C1 segment of cervical spinal cord (tissue), 14 donors: ENCODE measurements around the gene CTR9.
A peak's percentile ranks its signal among the peaks of the same experiment; 100 is the strongest.

Experiments used
- DNase-seq, 14 donors: peaks; one replicate each; lab custom pipeline; 2025; lab: John Stamatoyannopoulos, UW

Gene CTR9

DNA sequence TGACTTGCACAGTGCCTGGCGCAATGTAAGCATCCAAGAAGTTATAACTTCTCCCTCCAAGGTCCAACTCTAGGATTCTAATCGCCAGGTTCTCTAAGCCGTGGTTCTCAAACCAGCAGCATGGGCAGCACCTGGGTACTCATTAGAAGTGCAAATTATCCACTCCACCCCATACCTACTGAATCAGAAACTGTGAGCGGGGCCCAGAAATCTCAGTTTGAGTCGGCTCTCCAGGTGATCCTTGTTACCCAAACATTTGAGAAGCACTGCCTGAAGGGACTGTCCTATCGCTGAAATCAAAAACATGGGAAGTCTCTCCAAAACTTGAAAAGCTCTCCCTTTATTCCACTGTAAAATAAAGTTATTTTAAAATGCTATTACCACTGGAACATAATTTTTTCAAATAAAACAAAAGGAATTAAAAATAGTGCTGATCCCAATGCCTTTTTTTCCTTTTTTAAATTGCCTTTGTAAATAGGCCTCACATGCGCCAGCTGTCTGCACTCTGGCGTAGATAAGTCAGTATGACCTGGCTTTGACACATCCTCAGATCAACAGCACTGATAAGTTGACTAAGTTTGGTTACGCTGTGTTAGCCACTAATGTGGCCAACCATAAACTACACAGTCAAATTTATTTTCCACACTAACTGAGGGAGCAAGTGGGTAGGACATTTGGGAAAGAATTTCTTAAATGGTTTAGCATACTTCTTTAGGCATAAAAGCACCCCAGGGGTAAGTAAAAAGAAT, 8.4 kb upstream of the CTR9 start:
- no peak for DNase-seq

DNA sequence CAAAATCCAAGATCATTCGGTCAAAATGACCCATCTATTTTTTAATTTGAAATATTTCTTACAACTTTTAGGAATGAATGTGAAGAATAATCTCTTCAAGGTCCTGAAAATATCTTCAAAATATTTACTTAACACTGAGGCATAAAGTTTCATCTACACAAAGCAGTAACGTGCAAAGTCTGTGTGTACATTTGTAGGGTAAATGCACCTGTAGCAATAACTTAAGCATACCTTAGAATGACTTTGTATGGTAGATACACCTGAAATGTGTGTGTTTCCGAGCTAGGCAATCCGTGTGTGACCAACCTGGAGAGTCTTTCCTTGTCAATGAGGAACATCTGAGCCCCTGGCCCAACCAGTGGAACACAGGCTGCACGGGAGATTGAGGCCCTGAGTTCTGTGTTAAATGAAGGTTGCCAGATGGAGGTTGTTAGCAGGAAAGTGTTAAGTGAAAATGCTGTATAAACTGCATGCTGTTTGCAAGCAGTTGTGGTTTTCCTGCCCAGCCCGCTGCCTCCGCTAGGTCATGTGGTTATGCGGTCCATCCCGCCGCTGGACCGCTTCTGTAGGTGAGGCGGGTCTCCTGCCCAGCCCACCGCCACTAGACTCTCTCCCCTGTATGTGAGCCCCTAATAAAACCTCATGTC, 7.6 kb upstream of the CTR9 start:
- DNase-seq = no peak

DNA sequence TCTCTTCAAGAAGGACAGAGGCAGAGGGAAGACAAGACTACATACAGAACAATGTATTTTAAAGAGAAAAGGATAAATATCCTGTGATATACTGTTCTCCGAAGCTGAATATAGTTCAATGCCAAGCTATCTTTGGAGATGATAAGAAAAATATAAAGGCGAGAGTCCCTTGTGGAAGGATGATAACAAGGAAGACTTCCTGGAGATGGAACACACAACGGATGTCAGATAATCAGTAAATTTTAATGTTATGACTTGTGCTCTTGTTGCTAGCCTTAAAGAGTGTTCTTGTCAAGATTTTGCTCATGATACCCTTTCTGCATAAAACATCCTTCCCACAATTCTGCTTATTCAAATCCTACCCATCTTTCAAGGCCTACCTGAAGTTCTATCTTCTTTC, 6.8 kb upstream of the CTR9 start:
- DNase-seq = no peak

DNA sequence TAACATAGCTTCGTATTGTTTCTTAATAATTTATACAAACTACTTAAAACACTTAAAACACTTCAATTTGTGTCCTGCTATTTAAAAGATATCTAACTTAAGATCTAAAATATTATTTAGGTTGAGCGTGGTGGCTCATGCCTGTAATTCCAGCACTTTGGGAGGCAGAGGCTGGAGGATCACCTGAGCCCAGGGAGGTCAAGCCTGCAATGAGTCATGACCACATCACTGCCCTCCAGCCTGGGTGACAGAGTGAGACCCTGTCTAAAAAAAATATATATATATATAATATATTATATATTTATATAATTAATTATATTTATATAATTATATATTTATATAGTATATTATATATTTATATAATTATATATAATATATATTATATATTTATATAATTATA, 4.2 kb upstream of the CTR9 start:
- DNase-seq = no peak

DNA sequence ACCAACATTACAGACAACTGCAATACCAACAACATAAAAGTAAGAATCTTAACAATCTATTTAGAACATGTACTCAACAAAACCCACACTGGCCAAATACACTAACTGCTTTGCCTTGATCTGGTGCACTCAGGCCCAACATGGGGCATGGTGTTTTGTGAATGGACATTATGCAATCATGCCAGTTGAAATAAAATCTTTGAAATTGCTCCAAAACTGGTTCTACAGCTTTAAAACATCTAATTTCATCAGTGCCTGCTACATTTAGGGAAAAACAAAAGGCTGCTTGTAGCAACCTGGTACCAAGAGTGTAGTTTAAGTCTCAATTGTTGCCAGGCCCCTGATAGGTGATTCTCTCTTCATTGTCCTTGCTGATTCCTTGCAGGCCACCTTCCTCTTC, 3.3 kb upstream of the CTR9 start:
- DNase-seq = no peak

DNA sequence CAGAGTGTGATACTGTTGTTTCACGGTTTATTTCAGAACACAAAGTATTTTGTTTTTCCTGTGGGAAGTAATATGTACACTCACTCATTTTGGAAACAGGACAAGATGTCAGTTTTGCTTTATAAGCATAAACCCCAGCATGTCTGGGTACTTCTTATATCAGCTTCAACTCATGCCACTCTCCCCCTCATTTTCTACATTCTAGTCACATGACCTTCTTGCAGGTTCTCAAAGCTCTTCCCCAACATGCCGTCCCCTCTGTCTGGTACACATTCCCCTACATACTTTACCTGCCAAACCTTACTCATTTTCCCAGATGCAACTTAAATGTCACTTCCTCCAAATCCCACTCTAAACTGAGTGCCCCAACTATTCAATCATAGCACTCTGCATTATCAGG, 1.6 kb upstream of the CTR9 start:
- DNase-seq = no peak

DNA sequence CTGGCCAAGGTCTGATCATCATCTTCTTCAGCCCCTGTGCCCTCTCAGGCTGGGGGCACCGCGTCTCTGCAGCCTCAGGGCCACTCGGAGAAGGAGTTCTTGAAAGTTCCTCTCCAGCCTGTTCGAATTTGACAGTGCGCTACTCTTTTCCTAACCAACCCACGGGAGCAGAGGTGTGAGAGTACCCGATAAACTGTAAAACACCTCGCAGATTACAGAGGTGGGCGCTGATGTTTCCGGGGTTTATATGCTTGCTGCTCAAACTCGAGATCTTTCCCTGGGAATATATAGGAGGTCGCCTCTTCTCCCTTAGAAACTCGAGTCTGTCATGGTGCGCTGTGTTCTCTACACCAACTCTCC, 515 bp downstream of the CTR9 start:
- no peak for DNase-seq

DNA sequence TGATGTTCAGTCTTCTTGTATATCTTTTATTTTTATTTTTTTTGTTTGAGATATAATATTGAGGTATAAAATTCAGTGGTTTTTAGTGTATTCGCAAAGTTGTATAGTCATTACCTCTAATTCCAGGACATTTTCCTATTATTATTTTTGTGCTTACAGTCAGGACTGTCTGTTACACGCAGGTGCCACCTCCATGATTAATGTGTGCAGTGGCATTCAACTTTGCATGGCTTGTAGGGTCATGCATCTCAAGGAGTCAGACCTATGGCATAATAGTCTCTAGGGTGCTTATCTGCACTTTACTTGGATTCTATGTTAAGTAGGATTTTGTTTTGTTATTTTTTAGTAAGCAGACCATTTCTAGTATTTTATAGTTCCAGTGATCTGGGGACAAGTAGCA, 1.0 kb downstream of the CTR9 start:
- no peak for DNase-seq

DNA sequence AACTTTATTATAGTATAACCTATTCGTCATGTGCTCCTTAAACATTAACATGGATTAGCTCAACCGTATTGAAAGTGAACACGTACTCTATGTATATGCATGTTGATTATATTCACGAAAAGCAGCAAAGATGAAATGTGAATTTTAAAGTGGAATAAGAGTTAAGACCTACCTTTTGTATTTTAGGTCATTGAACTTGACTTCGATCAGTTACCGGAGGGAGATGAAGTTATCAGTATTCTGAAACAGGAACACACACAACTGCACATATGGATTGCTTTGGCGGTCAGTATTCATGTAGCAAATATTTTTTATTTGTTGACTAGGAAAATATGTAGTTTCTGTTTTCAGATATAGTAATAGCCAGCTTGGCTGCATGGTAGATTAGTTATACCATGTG, 1.4 kb downstream of the CTR9 start:
- DNase-seq = no peak

DNA sequence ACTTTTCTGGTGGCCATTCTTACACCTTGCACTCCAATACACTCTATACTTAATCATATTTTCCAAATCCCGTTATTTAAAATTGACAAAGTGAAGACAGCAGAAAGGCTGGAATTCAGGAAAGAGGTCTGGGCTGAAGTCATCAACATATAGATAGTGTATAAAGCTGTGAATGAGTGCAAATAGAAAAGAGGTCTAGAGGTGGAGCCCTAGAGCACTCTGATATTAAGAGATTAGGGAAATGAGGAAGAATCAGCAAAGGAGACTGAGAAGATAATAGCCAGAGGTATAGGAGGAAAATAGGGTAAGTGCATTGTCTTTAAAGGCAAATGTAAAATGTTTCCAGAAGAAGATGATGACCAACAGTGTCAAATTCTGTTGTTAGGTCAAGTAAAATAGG, 7.9 kb downstream of the CTR9 start:
- no peak for DNase-seq

DNA sequence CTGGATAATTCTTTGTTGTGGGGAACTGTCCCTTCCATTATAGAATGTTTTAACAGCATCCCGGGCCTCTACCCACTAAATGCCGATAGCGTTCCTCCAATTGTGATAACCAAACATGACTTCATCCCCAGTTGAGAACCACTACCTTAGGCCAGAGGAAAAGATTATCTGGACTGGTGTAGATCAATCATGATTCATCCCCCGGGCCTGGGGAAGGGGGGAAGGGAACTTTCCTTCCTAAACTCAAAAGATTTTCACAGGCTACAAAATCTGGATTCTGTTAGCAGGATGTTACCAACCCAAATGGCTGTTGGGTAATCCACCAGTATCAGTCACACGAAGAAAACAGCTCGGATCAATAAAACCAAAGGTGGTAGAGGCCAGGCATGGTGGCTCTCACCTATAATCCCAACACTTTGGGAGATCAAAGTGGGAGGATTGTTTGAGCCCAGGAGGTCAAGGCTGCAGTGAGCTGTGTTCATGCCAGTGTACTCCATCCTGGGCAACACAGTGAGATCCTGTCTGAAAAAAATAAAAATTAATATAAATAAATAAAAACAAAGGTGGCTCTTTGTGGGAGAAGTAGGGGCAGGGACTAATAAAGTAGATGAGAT, 10.1 kb downstream of the CTR9 start:
- DNase-seq = no peak

DNA sequence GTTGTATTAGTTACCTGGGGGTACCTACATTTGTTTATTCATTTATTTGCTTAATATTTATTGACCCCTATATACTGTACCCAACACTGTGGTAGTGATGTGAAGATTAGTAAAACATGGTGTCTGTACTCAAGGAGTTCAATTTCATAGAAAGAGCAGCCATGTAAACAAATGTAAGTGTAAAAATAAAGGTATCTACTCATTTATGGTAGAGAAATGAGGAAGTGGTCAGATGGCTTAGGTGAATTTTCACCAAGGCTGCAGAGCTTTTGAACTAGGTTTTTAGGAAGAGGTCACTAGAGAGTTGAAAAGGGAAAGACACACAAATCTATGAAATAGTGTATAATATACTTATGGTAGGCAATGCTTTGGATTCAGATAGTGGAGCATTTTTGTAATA, 11.1 kb downstream of the CTR9 start:
- no peak for DNase-seq

DNA sequence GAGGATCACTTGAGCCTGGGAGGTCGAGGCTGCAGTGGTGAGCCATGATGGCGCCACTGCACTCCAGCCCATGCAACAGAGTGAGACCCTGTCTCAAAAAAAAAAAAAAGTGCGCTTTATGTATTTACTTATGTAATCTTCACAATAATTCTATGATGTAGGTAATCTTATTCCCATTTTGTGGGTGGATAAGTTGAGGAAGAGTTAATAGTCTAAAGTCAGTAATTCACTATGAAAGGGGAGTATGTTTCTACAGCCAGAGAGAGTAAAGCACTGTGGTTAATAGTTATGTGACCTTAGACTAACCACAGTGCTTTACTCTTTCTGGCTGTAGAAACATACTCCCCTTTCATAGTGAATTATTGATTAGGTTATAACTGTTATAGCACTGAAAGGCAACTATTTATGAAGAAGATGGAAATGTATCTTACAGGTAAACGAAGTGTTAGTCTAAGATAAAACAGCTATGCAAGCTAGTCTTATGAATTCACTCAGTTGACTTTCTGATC, 11.9 kb downstream of the CTR9 start:
- DNase-seq = no peak

DNA sequence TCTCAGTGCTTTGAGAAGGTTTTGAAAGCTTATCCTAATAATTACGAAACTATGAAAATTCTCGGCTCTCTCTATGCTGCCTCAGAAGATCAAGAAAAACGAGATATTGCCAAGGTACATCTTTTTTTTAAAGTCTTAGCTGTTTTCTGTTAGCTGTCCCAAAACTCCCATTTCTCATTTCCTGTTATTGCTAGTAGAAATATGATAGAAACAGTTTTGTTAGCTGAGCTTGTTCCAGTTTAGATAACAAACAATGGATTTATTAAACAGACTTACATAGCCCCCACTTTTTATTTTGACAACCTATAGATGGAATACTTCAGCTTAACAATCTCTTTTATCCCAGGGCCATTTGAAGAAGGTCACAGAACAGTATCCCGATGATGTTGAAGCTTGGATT, 12.7 kb downstream of the CTR9 start:
- DNase-seq = no peak

DNA sequence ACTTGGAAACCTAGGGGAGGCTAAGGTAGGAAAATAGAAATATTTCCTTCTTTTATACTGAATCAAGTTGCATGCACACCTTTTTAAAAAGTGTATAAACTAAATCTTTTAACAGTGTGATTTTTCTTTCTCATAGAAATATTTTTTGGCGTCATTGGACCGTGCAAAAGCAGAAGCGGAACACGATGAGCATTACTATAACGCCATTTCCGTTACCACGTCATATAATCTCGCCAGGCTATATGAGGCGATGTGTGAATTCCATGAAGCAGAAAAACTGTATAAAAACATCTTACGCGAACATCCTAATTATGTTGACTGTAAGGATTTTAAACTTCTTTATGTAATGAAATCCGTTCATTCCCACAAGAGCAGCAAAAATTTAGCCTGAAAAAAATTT, 13.4 kb downstream of the CTR9 start:
- DNase-seq = no peak

DNA sequence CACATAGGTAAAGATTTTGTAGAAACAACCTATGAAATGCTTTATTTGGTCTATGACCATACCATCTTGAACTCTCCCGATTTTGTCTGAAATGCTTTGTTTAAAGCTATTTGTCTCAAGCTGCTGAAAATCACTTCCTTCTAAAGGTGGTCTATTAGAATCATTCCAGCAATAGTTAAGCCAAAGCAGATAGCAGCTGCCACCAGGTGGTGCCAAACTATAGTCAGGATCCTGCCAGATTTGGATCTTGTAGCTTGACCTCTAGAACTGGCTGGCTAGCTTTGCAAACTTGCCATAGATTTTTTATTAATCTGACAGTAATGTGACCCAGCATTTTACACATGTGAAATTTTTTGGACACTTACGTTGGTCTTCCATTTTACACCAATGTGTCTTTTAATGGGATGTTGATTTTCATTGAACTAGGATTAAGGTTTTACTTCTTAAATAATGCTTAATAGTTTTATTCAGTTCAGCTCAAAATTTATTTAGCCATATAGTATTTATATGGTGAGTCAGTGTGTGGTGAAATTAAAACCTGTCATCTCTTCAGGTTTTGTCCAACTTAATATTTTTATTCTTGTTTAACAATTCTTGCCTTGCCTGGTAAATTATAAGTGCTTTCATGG, 19.7 kb downstream of the CTR9 start:
- peak in 2 of 14 donors; percentile 6 to 10 for DNase-seq

DNA sequence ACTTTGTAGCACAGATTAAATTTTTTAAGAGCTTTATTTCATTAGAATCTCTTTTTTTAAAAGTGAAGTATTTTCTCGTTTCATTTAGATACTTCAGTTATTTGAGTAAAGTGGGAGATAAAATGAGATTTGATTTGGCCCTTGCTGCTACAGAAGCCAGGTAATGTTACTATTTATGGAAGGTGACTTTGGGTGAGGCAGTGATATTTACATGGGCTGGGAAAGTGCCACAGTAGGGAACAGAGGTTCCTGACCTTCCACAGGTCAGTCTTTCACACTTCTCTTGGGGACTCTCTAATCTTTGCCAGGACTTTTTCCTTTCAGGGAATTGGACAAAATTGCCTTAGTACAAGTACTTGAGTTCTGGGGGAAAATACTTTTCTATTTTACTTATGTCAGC, 20.4 kb downstream of the CTR9 start:
- no peak for DNase-seq

DNA sequence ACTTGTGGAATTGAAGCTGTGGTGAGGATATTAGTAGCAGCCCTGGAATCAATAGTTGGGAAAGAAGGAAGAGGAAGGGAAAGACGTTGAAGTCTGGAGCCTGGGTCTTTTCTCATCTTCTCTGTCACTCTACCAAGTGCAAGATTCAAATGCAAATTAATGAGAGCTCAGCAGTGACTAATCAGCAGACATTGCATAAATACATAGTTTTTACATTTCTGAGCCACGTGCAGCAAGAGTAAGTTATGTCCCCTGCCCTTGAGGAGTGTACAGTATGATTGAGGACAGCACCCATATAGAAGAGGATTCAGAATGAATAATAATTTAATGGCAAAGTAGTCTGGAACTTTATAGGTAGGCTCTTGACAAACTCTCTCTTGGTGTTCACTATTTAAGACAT, 23.8 kb downstream of the CTR9 start:
- DNase-seq = no peak

DNA sequence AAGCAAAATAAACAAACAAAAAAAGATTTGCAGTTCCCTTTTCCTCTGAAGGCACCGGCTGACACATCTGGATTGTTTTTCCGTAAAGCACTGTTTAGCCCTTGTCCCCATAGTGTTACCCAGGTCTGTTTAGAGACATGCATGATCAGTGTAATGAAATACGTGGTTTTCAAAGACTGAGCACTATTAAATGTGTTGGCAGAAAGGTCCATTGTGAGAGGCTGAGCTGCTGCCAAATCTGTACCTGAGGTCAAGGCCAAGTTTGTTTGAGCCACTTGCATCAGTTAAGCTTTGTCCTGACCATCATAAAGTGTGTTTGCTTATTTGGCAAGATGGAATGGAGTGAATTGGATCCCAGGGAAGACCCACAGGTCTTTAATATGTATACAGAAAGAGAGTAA, 26.3 kb downstream of the CTR9 start:
- no peak for DNase-seq

DNA sequence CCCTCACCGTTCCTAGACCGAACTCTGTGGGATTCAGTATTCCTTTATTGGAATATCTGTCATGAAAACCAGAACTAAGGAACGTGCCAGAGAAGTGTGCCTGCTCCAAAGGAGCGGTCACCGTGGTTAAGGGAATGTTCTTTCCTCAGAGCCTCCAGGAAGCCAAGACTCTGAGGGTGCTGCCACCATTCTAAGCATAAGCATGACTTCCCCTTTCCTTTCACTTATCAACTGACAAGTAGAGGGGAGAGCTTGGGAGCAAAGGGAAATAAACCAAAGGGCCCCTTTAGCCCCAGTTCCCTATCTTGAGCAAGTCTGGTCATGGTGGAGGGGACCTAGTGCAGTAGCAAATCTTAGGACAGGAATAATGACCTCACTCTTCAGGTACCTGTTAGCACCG, 26.8 kb downstream of the CTR9 start:
- DNase-seq = no peak

DNA sequence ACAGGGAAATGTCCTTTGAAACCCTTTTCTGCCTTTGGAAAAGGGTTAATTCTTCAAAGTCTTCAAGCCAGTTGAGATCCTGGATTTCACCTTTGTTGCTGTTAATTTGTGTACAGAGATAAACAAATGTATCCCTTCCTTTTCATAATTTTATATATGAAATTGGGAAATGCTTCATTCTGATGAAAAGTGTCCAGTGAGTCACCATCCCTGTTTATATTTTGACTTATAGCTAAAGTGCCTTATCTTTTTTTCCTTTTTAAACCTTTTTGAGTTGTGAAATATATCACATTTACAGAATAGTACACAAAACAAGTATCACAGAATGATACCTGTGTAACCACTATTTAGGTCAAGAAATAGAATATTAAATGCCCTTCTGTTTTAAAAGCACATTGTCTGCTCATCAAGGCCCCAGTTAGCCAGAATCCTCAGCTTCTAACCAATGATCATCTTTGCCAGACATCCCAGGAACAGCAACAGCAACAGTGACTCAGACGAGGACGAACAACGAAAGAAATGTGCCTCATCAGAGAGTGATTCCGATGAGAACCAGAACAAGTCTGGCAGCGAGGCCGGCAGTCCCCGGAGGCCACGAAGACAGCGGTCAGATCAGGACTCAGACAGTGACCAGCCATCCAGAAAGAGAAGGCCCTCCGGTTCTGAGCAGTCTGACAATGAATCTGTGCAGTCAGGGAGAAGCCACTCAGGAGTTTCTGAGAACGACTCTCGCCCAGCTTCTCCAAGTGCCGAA, 27.3 kb downstream of the CTR9 start:
- peak in 2 of 14 donors; percentile 10 to 27 for DNase-seq

DNA sequence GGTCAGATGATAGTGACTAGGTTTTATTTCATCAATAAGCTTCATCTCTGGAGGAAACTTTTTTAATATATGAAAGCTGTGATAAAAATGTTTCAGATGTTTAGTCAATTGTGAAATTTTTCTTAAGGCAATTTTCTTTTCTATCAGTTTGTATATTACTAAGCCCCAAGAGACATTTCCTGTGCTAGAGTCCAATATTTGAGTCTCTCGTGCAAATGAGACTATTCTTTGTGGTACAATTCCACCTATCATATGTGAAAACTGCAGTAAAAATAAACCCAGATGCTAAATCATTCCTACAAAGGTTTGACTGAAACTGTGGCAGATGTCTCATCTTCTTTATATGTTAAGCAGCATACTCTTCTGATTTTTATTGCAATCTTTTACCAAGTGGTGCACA, 28.0 kb downstream of the CTR9 start:
- DNase-seq = no peak
